HG03045 (cell line): Measurements from ENCODE around the gene TRIP12.
A peak's percentile ranks its signal among the peaks of the same experiment; 100 is the strongest.
"Not testable (repeated sequence)": the region's sequence is repeated elsewhere in the genome, so short reads cannot be mapped to it uniquely, and the experiment has no call there.

ENCODE experiments used
- ATAC-seq: cut with Tn5 transposase; IDR thresholded peaks from one replicate; pipeline ENCODE4 v1.9.1; 2021; ENCODE audit warnings: mild to moderate bottlenecking, moderate library complexity; ENCODE audit not compliant: unreplicated experiment

Gene TRIP12

GRCh38 chr2:229725716-229726574 is 195.9 kb downstream of the TRIP12 start:
- ATAC-seq: no peak

- not testable (repeated sequence) for ATAC-seq
Measured at GRCh38 chr2:229723192-229723591, 198.6 kb downstream of the TRIP12 start.

GRCh38 chr2:229719926-229720647 is 201.7 kb downstream of the TRIP12 start:
- ATAC-seq: no peak

GRCh38 chr2:229718057-229718456 is 203.8 kb downstream of the TRIP12 start:
- ATAC-seq: no peak

GRCh38 chr2:229715895-229716507 is 205.8 kb downstream of the TRIP12 start:
- no peak for ATAC-seq

GRCh38 chr2:229714736-229715541 is 206.9 kb downstream of the TRIP12 start:
- peak; percentile 51 for ATAC-seq

- ATAC-seq: peak; percentile 83
Measured at GRCh38 chr2:229714080-229714735, 207.6 kb downstream of the TRIP12 start, which contains the start of gene DNER. TSS of gene DNER (minus strand) at chr2:229714555. CDS start at chr2:229714423, 132 bp downstream.
